ENCODE results near the gene DDX47.
"Not testable (repeated sequence)": the region's sequence is repeated elsewhere in the genome, so short reads cannot be mapped to it uniquely, and the experiment has no call there.

DDX47 gene

GRCh38 chr12:12874029-12874428 lies 60.9 kb downstream of the DDX47 start:
- no peak for DNase-seq (ENCODE audit: low spot score)

- DNase-seq (ENCODE audit: low spot score): not testable (repeated sequence)
Measured at GRCh38 chr12:12875301-12875700, 62.2 kb downstream of the DDX47 start.

GRCh38 chr12:12877153-12877768 lies 64.1 kb downstream of the DDX47 start:
- no peak for DNase-seq (ENCODE audit: low spot score)

- no peak for DNase-seq (ENCODE audit: low spot score)
Measured at GRCh38 chr12:12877781-12878455, 64.8 kb downstream of the DDX47 start.

Measured in globus pallidus (tissue), 1 donor.